Activated CD4-positive, alpha-beta memory T cell treated with anti-CD3 and anti-CD28 coated beads, Interleukin-2, amount 10 ng/mL, durations not matched to agents 7 days and 5 days (primary cell): ENCODE results near the gene EIF4E3. TPM values are rescaled to one million over a fixed set of nuclear protein-coding genes. Genes with fewer than 3 reads are reported as not detected.

ENCODE experiments used
- CTCF ChIA-PET: fragments of 350-600 bp; sonication (Branson Sonifier 250); formaldehyde crosslinking; loops from one replicate; lab custom pipeline; 2021; ENCODE audit warnings: antibody characterized with exemption, inconsistent platforms; lab: Charles Lee
- POLR2A ChIA-PET: fragments of 350-600 bp; sonication (Branson Sonifier 250); formaldehyde crosslinking; loops from one replicate; lab custom pipeline; 2021; ENCODE audit warnings: antibody characterized with exemption; lab: Charles Lee
- DNase-seq: peaks from one replicate; pipeline ENCODE4 v3.0.0-alpha.2; 2020
- H3K27ac Mint-ChIP-seq: one replicate; pipeline ENCODE4 v1.8.0; 2021; ENCODE audit warnings: mild to moderate bottlenecking, mixed read lengths
- H3K27me3 Mint-ChIP-seq: one replicate; pipeline ENCODE4 v1.8.0; 2021; ENCODE audit warnings: mixed read lengths
- H3K36me3 Mint-ChIP-seq: one replicate; pipeline ENCODE4 v1.8.0; 2021; ENCODE audit warnings: low read depth, mixed read lengths
- H3K4me1 Mint-ChIP-seq: one replicate; pipeline ENCODE4 v1.8.0; 2021; ENCODE audit warnings: mixed read lengths
- H3K4me3 Mint-ChIP-seq: one replicate; pipeline ENCODE4 v1.8.0; 2021; ENCODE audit warnings: mild to moderate bottlenecking, mixed read lengths
- H3K9me3 Mint-ChIP-seq: one replicate; pipeline ENCODE4 v1.8.0; 2021; ENCODE audit warnings: mixed read lengths
- total RNA-seq, 2 experiments: library from RNA; stranded (reverse); gene quantifications; one replicate each; pipeline ENCODE4 v1.2.3, GENCODE V29; 2021

Gene EIF4E3
- total RNA-seq, 2 experiments from 2014 or later: 76.9 TPM

- POLR2A ChIA-PET: interaction anchor here (1.5 kb wide), 1 partner anchor 16 kb away, joined by 3 read pairs; no protein-coding TSS in a partner anchor
- H3K4me3 Mint-ChIP-seq: no peak overlapping the region
- H3K9me3 Mint-ChIP-seq: no peaks in the 10 kb centered on the region
- peak overlapping the region; percentile 94 for H3K27ac Mint-ChIP-seq
- H3K4me1 Mint-ChIP-seq: peaks cover 70% of the 10 kb centered on the region
- CTCF ChIA-PET: interaction anchor here (1.0 to 1.8 kb wide), 3 partner anchors 9 to 57 kb away, joined by 3 to 6 read pairs (median 3); no protein-coding TSS in a partner anchor
- no peaks in the 10 kb centered on the region for H3K27me3 Mint-ChIP-seq
- no peak for DNase-seq
- peaks cover 51% of the 10 kb centered on the region for H3K36me3 Mint-ChIP-seq
Observed at GRCh38 chr3:71721002-71721401, 4.2 kb downstream of the EIF4E3 start.

DNA sequence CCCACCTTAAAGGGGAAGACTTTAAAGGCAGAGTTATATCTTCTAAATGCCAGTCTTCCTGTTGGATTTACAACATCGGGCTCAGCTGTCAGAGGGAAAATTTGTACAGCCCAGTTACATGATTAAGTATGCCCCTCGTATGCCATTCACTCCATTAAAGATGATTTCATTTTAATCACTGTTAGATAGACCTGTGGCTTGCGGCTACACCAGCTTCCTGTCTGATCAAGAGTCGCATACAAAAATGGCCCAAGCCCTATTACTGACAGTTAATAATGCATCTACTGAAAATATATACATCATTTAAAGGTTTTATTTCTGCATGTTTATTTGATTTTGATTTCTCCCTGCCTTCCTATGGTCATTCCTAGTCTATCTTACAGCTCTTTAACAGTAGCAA lies 7.1 kb downstream of the EIF4E3 start:
- H3K9me3 Mint-ChIP-seq: no peaks in the 10 kb centered on the region
- CTCF ChIA-PET: interaction anchor here (1.9 to 2.7 kb wide), 2 partner anchors 7 to 11 kb away, joined by 6 to 14 read pairs; no protein-coding TSS in a partner anchor
- H3K36me3 Mint-ChIP-seq: peaks cover 47% of the 10 kb centered on the region
- H3K4me1 Mint-ChIP-seq: peaks cover 73% of the 10 kb centered on the region
- DNase-seq: peak; percentile 58
- H3K4me3 Mint-ChIP-seq: peak overlapping the region; percentile 1
- peak overlapping the region; percentile 58 for H3K27ac Mint-ChIP-seq
- POLR2A ChIA-PET: no interaction called here
- no peaks in the 10 kb centered on the region for H3K27me3 Mint-ChIP-seq

DNA sequence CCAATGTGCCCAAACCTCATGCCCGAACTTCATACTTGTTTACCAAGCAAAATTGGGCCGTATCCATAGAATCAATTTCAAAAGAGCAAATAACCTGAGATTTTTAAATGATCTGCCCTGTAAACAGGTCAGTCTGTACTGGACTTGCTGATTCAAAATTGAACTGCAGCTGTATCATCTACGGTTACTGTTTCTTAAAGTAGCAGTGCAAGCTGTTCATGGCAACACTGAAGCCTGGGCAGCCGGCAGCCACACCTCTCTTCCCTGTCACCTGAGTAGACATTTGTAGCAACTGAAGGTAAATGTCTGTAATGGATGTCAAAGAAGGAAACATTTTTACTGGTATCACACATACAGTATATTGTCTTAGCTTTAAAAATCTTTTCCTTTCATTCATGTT lies 10.6 kb downstream of the EIF4E3 start:
- ChIA-PET POLR2A (interaction anchor here (0.9 kb wide), 1 partner anchor 10 kb away, joined by 5 read pairs; no protein-coding TSS in a partner anchor), CTCF (interaction anchor here (0.5 to 1.8 kb wide), 2 partner anchors 16 to 137 kb away, joined by 3 to 8 read pairs; no protein-coding TSS in a partner anchor)

DNA sequence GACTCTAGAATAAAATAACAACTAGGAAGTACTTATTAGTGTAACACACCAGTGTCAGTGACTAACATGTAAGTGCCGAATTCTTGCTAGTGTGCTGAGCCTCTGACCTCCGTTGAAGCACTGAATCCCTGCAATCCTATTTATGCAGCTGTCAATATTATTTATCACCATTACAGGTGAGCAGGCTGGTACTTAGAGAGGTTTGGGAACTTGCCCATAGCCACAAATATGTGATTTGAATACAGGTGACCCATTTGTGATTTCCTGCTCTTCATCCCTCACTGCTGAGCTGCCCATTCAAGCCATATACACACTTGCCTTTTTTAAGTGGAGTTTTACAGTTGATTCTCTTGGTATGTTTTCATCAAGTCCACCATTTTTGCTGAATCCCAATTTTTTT lies 12.2 kb downstream of the EIF4E3 start:
- ChIA-PET POLR2A (interaction anchor here (1.1 kb wide), 1 partner anchor 11 kb away, joined by 3 read pairs; no protein-coding TSS in a partner anchor), CTCF (interaction anchor here (1.2 to 1.8 kb wide), 3 partner anchors 17 to 161 kb away, joined by 3 to 8 read pairs (median 7); no protein-coding TSS in a partner anchor)

More for the DNA sequence above, 10.6 kb downstream of the EIF4E3 start:
- Mint-ChIP-seq H3K9me3 (no peaks in the 10 kb centered on the region), H3K27ac (no peak overlapping the region), H3K4me1 (peaks cover 68% of the 10 kb centered on the region), H3K36me3 (peaks cover 36% of the 10 kb centered on the region), H3K4me3 (no peak overlapping the region), H3K27me3 (no peaks in the 10 kb centered on the region)
- no peak for DNase-seq

DNA sequence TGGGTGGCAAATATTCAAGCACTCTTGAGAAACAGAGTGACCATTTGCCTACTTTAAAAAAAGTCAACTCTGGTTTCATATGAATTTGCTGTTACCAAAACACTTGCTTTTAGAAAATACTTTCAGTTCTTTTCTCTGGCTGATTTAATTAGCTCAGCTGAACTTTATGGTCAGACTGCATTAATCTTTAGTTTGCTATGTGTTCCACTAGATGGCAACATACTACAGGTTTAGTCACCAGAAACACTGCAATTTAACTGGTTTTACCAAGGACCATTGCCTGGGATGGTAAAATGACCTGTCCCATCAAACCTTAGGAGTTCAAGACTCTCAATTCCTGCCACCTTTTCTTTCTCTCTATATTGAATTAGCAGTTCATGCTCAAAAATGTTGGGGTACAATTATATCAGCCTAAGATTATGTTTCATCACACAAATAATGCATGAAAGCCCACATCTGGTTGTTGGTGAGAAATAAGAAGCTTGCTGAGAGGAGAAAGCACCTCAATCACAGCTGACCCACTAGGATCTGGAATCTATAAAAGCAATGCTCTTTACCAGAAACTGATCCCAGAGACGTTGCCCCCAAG lies 14.2 kb downstream of the EIF4E3 start:
- H3K36me3 Mint-ChIP-seq: peaks cover 48% of the 10 kb centered on the region
- ChIA-PET CTCF (interaction anchor here (0.6 to 3.3 kb wide), 21 partner anchors 8 to 1114 kb away, joined by 3 to 26 read pairs (median 4); partner anchors contain the start of gene EIF4E3), POLR2A (interaction anchor here (1.3 to 2.1 kb wide), 3 partner anchors 13 to 141 kb away, joined by 4 to 9 read pairs (median 7); partner anchors contain the start of gene EIF4E3)
- H3K9me3 Mint-ChIP-seq: no peaks in the 10 kb centered on the region
- H3K4me3 Mint-ChIP-seq: no peak overlapping the region
- no peaks in the 10 kb centered on the region for H3K27me3 Mint-ChIP-seq
- DNase-seq: no peak
- H3K4me1 Mint-ChIP-seq: peaks cover 67% of the 10 kb centered on the region
- no peak overlapping the region for H3K27ac Mint-ChIP-seq

More for the DNA sequence above, 12.2 kb downstream of the EIF4E3 start:
- H3K4me1 Mint-ChIP-seq: peaks cover 68% of the 10 kb centered on the region
- no peak for DNase-seq
- H3K9me3 Mint-ChIP-seq: no peaks in the 10 kb centered on the region
- no peak overlapping the region for H3K27ac Mint-ChIP-seq
- H3K27me3 Mint-ChIP-seq: no peaks in the 10 kb centered on the region
- H3K36me3 Mint-ChIP-seq: peaks cover 38% of the 10 kb centered on the region
- no peak overlapping the region for H3K4me3 Mint-ChIP-seq

- H3K27ac Mint-ChIP-seq: peak overlapping the region; percentile 40
- H3K4me1 Mint-ChIP-seq: peaks cover 73% of the 10 kb centered on the region
- peaks cover 56% of the 10 kb centered on the region for H3K36me3 Mint-ChIP-seq
- no peak overlapping the region for H3K4me3 Mint-ChIP-seq
- ChIA-PET CTCF (interaction anchor here (1.0 to 3.3 kb wide), 7 partner anchors 9 to 165 kb away, joined by 3 to 26 read pairs (median 13); partner anchors contain the start of gene EIF4E3), POLR2A (interaction anchor here (0.6 to 2.1 kb wide), 2 partner anchors 16 to 38 kb away, joined by 3 to 7 read pairs; no protein-coding TSS in a partner anchor)
- DNase-seq: no peak
- H3K9me3 Mint-ChIP-seq: no peaks in the 10 kb centered on the region
- H3K27me3 Mint-ChIP-seq: no peaks in the 10 kb centered on the region
Observed at GRCh38 chr3:71709908-71710511, 15.2 kb downstream of the EIF4E3 start.

DNA sequence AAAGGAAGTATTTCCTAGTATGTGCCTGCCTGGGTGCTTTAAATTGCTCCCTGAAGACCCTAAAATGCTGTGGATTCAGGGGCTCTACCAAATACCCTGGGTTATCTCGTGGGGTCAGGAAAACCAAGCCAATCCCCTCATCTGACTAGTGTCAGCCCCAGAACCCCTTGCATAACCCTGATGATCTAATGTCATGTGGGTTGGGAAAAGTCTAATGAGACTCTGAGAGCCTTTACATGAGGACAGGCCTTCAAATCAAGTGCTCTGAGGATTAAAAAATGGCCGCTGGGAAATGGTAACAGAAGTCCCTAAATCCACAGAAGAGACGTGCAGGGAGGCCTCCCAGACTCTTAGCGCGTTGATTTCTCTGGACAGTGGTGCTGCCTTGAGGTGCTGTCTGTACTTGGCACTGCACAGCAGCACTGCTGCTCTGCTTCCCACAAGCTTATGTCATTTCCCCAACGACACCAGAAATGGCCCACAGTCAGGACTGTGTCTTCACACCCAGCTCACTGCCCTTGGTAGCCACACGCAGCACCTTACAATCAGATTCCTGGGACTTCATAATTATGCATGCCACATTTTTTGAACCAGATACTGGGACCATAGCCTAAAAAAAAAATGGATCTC lies 16.6 kb downstream of the EIF4E3 start:
- Mint-ChIP-seq H3K4me1 (peaks cover 79% of the 10 kb centered on the region), H3K4me3 (no peak overlapping the region), H3K9me3 (no peaks in the 10 kb centered on the region), H3K27me3 (no peaks in the 10 kb centered on the region), H3K27ac (no peak overlapping the region), H3K36me3 (peaks cover 63% of the 10 kb centered on the region)
- ChIA-PET POLR2A (no interaction called here), CTCF (no interaction called here)
- no peak for DNase-seq

GRCh38 chr3:71707595-71707994 lies 17.6 kb downstream of the EIF4E3 start:
- no peak overlapping the region for H3K27ac Mint-ChIP-seq
- no peak overlapping the region for H3K4me3 Mint-ChIP-seq

GRCh38 chr3:71705681-71706080 lies 19.5 kb downstream of the EIF4E3 start:
- no peaks in the 10 kb centered on the region for H3K27me3 Mint-ChIP-seq
- no peak overlapping the region for H3K4me3 Mint-ChIP-seq
- H3K9me3 Mint-ChIP-seq: no peaks in the 10 kb centered on the region
- peaks cover 83% of the 10 kb centered on the region for H3K36me3 Mint-ChIP-seq
- H3K4me1 Mint-ChIP-seq: peaks cover 90% of the 10 kb centered on the region
- ChIA-PET POLR2A (interaction anchor here (0.8 kb wide), 1 partner anchor 16 kb away, joined by 3 read pairs; no protein-coding TSS in a partner anchor), CTCF (no interaction called here)
- peak overlapping the region; percentile 61 for H3K27ac Mint-ChIP-seq
- no peak for DNase-seq

More at GRCh38 chr3:71707595-71707994, 17.6 kb downstream of the EIF4E3 start:
- ChIA-PET CTCF (no interaction called here), POLR2A (interaction anchor here (1.0 kb wide), 1 partner anchor 74 kb away, joined by 3 read pairs; no protein-coding TSS in a partner anchor)
- no peak for DNase-seq
- Mint-ChIP-seq H3K27me3 (no peaks in the 10 kb centered on the region), H3K9me3 (no peaks in the 10 kb centered on the region), H3K36me3 (peaks cover 68% of the 10 kb centered on the region), H3K4me1 (peaks cover 83% of the 10 kb centered on the region)

GRCh38 chr3:71704915-71705314 lies 20.3 kb downstream of the EIF4E3 start:
- Mint-ChIP-seq H3K27me3 (no peaks in the 10 kb centered on the region), H3K36me3 (peaks cover 81% of the 10 kb centered on the region), H3K4me3 (no peak overlapping the region), H3K4me1 (peaks cover 84% of the 10 kb centered on the region), H3K27ac (peak overlapping the region; percentile 95), H3K9me3 (no peaks in the 10 kb centered on the region)
- DNase-seq: no peak
- ChIA-PET CTCF (no interaction called here), POLR2A (interaction anchor here (0.8 to 1.7 kb wide), 3 partner anchors 16 to 21 kb away, joined by 3 to 5 read pairs (median 3); no protein-coding TSS in a partner anchor)

GRCh38 chr3:71703797-71704196 lies 21.4 kb downstream of the EIF4E3 start:
- peaks cover 75% of the 10 kb centered on the region for H3K4me1 Mint-ChIP-seq
- H3K9me3 Mint-ChIP-seq: no peaks in the 10 kb centered on the region
- POLR2A ChIA-PET: interaction anchor here (1.1 to 1.7 kb wide), 2 partner anchors 20 to 21 kb away, joined by 3 to 5 read pairs; no protein-coding TSS in a partner anchor
- H3K27me3 Mint-ChIP-seq: no peaks in the 10 kb centered on the region
- no peak overlapping the region for H3K4me3 Mint-ChIP-seq
- H3K36me3 Mint-ChIP-seq: peaks cover 76% of the 10 kb centered on the region
- H3K27ac Mint-ChIP-seq: peak overlapping the region; percentile 95
- no peak for DNase-seq
- CTCF ChIA-PET: interaction anchor here (1.6 kb wide), 1 partner anchor 12 kb away, joined by 4 read pairs; no protein-coding TSS in a partner anchor
